Calu3 (cell line): ENCODE data around the gene TNRC6C. TPM values are rescaled to one million over a fixed set of nuclear protein-coding genes. Genes with fewer than 3 reads are reported as not detected.

Source experiments
- BruUV-seq: library from RNA; stranded (reverse); fragments of 400-500 nt; replicated peaks from 2 replicates; lab custom pipeline; 2021; lab: Mats Ljungman, UMichigan
- CTCF ChIA-PET: fragments of 300-600 bp; sonication (Branson Sonifier 250); formaldehyde crosslinking; loops from one replicate; lab custom pipeline; 2022; ENCODE audit warnings: antibody characterized with exemption; lab: Charles Lee
- DNase-seq: peaks from one replicate; pipeline ENCODE4 v3.0.0; 2022
- H3K27ac Mint-ChIP-seq: one replicate; pipeline ENCODE4 v1.8.0; 2022; ENCODE audit warnings: mixed read lengths; ENCODE audit not compliant: unreplicated experiment
- H3K27me3 Mint-ChIP-seq: one replicate; pipeline ENCODE4 v1.8.0; 2022; ENCODE audit warnings: mixed read lengths; ENCODE audit not compliant: unreplicated experiment
- H3K36me3 Mint-ChIP-seq: one replicate; pipeline ENCODE4 v1.8.0; 2022; ENCODE audit warnings: mild to moderate bottlenecking, moderate library complexity, mixed read lengths; ENCODE audit not compliant: insufficient read depth, unreplicated experiment
- H3K4me1 Mint-ChIP-seq: one replicate; pipeline ENCODE4 v1.8.0; 2022; ENCODE audit warnings: mild to moderate bottlenecking, low read depth, mixed read lengths; ENCODE audit not compliant: unreplicated experiment
- H3K4me3 Mint-ChIP-seq: one replicate; pipeline ENCODE4 v1.8.0; 2022; ENCODE audit warnings: mild to moderate bottlenecking, low read depth, moderate library complexity, mixed read lengths; ENCODE audit not compliant: unreplicated experiment
- H3K9me3 Mint-ChIP-seq: one replicate; pipeline ENCODE4 v1.8.0; 2022; ENCODE audit warnings: low read depth, mixed read lengths; ENCODE audit not compliant: unreplicated experiment
- CTCF ChIP-seq: fragments of 200-600 bp; IDR thresholded peaks from one replicate; pipeline ENCODE4 v1.8.0; 2022; ENCODE audit warnings: antibody characterized with exemption; ENCODE audit not compliant: unreplicated experiment
- intact Hi-C: fragments of 100-400 bp; cut with micrococcal nuclease; formaldehyde crosslinking; loops from one replicate; pipeline ENCODE4 v1.10.0; 2022; ENCODE audit not compliant: unreplicated experiment
- total RNA-seq: library from RNA; stranded (reverse); gene quantifications from 2 replicates; pipeline ENCODE4 v1.2.3, GENCODE V29; 2022

Gene TNRC6C
- total RNA-seq, 1 experiment from 2014 or later = 18.2 TPM

GRCh38 chr17:77929180-77929564 lies 29.3 kb upstream of the TNRC6C start:
- intact Hi-C loops = no loop called here
- H3K4me1 Mint-ChIP-seq = no peaks in the 10 kb centered on the region
- no peak overlapping the region for H3K27ac Mint-ChIP-seq
- peaks cover 93% of the 10 kb centered on the region for H3K27me3 Mint-ChIP-seq
- no peak overlapping the region for H3K4me3 Mint-ChIP-seq
- TF ChIP-seq CTCF = no peak
- no peaks in the 10 kb centered on the region for H3K9me3 Mint-ChIP-seq
- CTCF ChIA-PET = interaction anchor here (0.6 kb wide), 1 partner anchor 543 kb away, joined by 5 read pairs; no protein-coding TSS in a partner anchor
- no peaks in the 10 kb centered on the region for H3K36me3 Mint-ChIP-seq
- no TSS peak for BruUV-seq
- DNase-seq = no peak

GRCh38 chr17:77929871-77930436 lies 28.5 kb upstream of the TNRC6C start:
- H3K4me3 Mint-ChIP-seq = no peak overlapping the region
- CTCF ChIA-PET = no interaction called here
- no TSS peak for BruUV-seq
- peaks cover 93% of the 10 kb centered on the region for H3K27me3 Mint-ChIP-seq
- no peaks in the 10 kb centered on the region for H3K4me1 Mint-ChIP-seq
- H3K36me3 Mint-ChIP-seq = no peaks in the 10 kb centered on the region
- TF ChIP-seq CTCF = no peak
- intact Hi-C loops = no loop called here
- no peak for DNase-seq
- no peak overlapping the region for H3K27ac Mint-ChIP-seq
- H3K9me3 Mint-ChIP-seq = no peaks in the 10 kb centered on the region

- Mint-ChIP-seq H3K27me3 (peaks cover 93% of the 10 kb centered on the region), H3K27ac (no peak overlapping the region), H3K9me3 (no peaks in the 10 kb centered on the region), H3K4me3 (no peak overlapping the region), H3K4me1 (no peaks in the 10 kb centered on the region), H3K36me3 (no peaks in the 10 kb centered on the region)
- no peak for TF ChIP-seq CTCF
- BruUV-seq = no TSS peak
- intact Hi-C loops = no loop called here
- CTCF ChIA-PET = interaction anchor here (0.6 to 0.9 kb wide), 3 partner anchors 27 to 255 kb away, joined by 3 to 4 read pairs (median 4); partner anchors contain the start of gene TNRC6C
- DNase-seq = no peak
Observed at GRCh38 chr17:77930780-77931768, 27.4 kb upstream of the TNRC6C start.

- Mint-ChIP-seq H3K4me3 (no peak overlapping the region), H3K27me3 (peaks cover 89% of the 10 kb centered on the region), H3K36me3 (no peaks in the 10 kb centered on the region), H3K4me1 (no peaks in the 10 kb centered on the region), H3K9me3 (no peaks in the 10 kb centered on the region), H3K27ac (no peak overlapping the region)
- CTCF ChIA-PET = no interaction called here
- no peak for DNase-seq
- no peak for TF ChIP-seq CTCF
- intact Hi-C loops = no loop called here
- BruUV-seq = no TSS peak
Observed at GRCh38 chr17:77933777-77934398, 24.6 kb upstream of the TNRC6C start.
